Measurements from ENCODE around the gene ALK.

- TF ChIP-seq GATA2 (IDR thresholded peaks at IDR 0.05; ENCODE audit: low read depth, low read length) = no peak
- no peak for TF ChIP-seq GATA3 (IDR thresholded peaks at IDR 0.05; ENCODE audit: low read depth, low read length)
These were observed 545.5 kb downstream of the ALK start for GRCh38 chr2:29375843-29376242.
